ENCODE results near the gene ABCG4.
"Not testable (repeated sequence)": the region's sequence is repeated elsewhere in the genome, so short reads cannot be mapped to it uniquely, and the experiment has no call there.

ABCG4 gene

DNA sequence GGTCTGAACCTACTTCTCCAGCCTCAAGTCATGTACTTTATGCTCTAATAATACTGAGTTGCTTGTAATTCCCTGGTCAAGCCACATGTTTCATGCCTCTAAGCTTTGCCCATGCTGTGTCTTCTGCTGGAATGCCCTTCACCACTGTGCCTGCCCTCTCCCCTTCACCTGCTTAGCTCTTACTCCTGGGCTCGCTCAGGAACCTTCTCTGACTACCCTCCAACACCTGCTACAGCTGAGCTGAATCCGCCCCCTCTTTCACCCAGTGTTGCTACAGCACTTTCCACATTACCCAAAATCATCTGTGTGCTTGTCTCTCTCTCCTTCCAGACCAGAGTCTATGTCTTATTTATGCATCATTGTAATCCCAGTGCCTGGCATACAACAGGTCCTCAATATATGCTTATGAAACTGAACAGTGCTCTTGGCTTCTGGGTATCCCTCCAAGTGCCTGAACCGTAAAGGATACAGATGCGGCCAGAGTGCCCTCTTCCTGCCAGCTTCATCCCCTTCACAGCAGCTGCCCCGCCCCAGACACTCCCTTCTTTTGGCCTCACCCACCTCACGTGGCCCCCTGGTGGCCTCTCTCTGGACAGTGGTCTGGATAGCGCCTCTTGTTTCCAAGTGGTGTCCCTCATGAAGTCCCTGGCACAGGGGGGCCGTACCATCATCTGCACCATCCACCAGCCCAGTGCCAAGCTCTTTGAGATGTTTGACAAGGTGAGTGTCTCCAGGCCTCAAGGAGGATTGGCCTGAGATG is 7.1 kb downstream of the ABCG4 start:
- no peak for DNase-seq

DNA sequence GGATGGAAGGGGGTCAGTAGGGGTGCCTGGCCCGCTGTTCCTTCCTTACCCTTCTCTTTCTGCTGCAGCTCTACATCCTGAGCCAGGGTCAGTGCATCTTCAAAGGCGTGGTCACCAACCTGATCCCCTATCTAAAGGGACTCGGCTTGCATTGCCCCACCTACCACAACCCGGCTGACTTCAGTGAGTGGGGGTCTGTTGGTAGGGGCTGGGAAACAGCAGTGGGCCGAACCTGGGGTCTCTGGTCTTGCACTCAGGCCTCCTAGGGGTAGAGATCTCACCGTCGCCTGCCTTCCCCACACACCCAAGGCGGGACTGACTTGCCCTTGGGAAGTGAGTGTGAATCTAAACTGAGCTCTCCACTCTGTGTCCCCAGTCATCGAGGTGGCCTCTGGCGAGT is 7.6 kb downstream of the ABCG4 start:
- DNase-seq: no peak

DNA sequence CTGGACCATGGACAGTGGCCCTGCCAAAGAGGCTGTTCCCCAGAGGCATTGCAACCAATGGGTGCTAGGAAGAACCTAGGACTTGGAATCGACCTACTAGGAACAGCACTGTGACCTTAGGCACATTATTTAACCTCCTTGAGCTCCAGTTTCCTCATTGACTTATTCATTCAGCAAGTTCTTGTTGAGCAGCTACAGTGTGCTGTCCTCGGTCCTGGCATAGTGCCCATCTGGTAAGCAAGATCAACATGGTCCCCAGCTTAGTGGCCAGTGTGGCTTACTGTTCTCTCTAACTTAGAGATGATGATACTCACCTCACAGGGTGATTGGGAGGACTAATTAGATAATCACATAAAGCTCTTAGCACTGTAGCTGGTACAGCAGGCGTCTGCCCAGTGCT is 8.2 kb downstream of the ABCG4 start:
- no peak for DNase-seq

DNA sequence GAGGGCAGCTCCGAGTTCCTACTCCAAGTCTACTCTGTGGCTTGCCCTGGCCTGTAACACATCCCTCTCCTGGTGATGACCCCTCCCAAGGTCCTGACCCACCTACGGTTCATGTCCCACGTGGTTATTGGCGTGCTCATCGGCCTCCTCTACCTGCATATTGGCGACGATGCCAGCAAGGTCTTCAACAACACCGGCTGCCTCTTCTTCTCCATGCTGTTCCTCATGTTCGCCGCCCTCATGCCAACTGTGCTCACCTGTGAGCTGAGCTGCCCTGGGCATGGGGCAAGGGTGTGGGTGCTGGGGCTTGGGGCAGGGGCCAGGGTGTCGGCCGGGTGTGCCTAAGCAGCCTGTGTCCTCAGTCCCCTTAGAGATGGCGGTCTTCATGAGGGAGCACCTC is 9.6 kb downstream of the ABCG4 start:
- no peak for DNase-seq

DNA sequence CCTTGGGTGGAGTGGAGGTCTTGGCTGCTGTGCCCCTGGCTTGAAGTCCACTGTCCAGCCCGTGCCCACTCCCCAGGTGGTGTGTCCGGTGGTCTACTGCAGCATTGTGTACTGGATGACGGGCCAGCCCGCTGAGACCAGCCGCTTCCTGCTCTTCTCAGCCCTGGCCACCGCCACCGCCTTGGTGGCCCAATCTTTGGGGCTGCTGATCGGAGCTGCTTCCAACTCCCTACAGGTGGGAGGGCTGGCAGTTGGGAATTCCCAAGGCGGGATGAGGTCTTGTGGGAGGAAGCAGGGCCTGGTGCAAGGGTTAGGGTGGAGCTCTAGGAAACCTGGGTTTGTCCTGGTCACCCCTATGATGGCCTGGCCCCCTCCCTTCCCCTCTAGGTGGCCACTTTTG is 11.3 kb downstream of the ABCG4 start:
- DNase-seq: no peak

DNA sequence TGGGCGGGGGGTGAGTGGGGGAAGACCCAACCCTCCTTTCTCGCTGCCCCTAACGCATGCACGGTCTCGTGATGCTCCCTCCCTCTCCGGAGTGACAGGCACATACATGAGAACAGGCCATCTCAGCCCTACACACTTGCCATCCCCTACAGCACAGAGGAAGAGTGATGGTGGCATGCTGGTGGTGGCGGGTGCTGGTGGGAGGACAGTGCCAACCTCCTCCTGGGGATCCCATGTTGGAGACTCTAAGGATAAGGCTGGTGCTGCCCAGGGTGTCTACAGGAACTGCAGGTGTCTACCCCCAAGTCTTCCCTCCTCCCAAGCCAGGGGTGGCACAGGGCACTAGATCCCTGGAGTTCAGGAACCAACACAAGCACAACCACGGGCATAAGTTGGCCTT is 13.0 kb downstream of the ABCG4 start:
- DNase-seq: no peak

DNA sequence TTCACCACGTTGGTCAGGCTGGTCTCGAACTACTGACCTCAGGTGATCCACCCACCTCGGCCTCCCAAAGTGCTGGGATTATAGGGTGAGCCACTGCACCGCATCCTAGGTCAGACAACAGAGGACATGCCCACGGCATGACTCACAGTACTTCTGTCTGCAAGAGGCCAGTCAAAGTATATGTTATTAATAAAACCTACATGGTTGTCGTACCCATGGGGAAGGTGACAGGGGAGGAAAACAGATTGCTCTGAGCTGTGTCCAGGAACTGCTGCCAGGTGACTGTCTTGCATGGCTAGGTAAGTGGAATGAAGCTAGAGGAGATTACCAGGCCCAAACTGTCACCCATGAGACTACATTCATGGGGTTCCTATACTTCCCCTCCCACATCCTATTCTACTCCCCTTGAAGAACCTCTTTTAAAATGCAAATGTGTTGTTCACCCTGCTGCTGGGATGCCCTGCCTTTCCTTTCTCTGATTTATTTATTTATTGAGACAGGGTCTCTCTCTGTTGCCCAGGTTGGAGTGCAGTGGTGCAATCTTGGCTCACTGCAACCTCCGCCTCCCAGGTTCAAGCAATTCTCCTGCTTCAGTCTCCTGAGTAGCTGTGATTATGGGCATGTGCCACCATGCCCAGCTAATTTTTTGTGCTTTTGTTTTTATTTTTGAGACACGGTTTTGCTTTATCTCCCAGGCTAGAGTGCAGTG is 17.7 kb downstream of the ABCG4 start:
- no peak for DNase-seq

DNA sequence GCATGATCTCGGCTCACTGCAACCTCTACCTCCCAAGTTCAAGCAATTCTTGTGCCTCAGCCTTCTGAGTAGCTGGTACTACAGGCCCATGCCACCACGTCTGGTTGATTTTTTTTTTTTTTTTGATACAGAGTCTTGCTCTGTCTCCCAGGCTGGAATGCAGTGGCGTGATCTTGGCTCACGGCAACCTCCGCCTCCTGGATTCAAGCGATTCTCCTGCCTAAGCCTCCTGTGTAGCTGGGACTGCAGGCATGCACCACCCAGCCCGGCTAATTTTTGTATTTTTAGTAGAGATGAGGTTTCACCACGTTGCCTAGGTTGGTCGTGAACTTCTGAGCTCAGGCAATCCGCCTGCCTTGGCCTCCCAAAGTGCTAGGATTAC is 18.2 kb downstream of the ABCG4 start:
- not testable (repeated sequence) for DNase-seq

DNA sequence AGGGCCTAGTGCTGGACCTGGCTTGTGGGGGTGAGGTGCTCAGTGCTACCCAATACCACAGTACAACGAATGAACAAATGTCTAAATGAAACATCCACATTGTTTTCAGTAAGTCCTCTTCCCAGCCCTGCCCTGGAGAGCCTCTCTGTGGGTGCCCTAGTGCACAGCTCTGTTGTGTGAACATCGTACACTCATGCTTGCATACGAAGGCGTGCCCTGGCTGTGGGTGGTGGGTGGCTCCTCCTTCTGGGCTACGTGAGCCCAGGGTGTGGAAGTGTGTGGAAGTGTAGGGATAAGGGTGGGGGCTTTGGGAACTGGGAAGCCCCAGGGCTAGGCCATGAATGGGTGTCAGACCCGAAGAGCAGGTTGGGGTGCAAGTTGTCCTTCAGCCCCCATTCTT is 19.1 kb downstream of the ABCG4 start:
- no peak for DNase-seq

DNA sequence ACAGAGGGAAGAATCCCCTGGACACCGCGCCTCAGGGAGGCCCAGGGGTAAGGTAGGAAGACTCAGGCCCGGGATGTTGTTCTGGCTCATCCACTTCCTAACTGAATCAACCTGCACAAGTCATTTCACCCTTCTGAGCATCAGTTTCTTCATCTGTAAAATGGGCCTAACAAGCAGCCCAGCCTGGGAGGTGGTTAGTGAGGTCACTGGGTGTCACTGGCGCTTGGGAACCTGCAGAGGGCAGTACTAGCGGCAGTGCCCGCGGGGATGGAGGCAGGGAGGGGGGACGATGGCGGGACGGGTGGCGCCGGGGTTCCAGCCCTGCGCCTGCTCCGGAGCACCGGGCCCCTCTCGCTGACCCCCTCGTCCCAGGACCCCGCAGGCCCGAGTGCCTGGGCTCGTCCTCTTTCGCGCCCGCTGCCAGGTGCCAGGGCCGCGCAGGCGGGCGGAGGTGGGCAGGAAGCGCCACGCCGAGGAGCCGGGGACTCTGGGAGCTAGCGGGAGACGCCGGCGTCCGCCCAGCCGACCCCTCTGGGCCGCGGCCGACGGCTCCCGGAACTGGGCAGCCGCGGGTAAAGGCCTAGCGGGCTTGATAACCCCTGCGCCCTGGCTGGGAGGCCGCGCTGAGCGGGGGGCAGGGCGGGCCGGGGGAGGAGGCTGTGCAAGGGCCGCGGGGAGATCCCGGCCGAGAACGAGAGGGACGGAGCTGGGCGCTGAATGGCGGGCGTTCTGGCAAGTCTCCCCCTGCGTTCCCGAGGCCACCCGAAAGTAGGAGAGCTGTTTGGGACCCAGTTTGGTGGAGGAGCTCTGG is 19.8 kb downstream of the ABCG4 start, which contains the start of gene NLRX1:
Gene NLRX1 (plus strand): TSS at position 255 of the 811 bp plus-strand sequence. CDS start 2,679 bp downstream, outside the sequence.
- DNase-seq: no peak

DNA sequence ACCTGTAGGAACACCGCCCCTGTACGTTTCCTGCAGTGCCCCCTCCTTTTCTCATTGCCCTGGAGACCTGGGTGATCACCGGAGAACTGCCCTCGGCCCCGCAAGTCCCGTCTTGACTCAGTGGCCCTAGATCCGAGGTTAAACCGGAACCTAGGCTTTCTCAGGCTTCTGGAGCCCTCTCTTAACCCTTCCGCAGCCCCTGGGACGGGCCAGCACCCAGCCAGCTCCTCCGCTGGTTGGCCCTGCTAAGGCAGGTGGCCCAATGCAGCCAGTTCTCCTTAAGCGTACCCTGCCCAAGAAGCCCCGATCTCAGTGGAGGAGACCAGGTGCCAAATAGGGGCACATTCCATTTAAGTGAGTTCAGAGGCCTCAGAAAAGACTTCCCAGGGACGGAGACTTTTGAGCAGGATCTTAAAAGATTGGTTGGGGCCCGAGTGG is 20.4 kb downstream of the ABCG4 start:
- DNase-seq: no peak

DNA sequence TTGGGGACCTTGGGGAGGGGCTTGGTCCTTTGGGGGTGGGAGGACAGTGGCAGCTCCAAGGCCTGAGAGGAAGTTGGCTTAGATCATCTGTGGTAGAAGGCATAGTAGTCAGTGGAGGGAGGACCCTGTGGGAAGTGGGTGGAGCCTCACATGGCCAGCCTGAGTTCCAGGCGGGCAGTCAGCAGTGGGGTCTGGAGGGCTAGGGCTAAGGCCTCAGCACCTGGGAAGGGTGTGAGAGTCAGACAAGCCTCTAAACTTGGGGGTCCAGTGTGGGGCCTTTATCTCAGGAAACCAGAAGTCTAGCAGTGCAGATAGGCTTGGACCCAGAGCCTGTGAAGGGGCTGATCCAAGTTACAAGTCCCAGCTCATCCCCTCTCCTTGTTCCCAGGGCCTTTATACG is 23.7 kb downstream of the ABCG4 start:
- no peak for DNase-seq

DNA sequence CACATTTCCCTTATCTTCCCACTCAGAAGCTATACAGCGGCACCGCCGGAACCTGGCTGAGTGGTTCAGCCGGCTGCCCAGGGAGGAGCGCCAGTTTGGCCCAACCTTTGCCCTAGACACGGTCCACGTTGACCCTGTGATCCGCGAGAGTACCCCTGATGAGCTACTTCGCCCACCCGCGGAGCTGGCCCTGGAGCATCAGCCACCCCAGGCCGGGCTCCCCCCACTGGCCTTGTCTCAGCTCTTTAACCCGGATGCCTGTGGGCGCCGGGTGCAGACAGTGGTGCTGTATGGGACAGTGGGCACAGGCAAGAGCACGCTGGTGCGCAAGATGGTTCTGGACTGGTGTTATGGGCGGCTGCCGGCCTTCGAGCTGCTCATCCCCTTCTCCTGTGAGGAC is 24.6 kb downstream of the ABCG4 start:
- no peak for DNase-seq

DNA sequence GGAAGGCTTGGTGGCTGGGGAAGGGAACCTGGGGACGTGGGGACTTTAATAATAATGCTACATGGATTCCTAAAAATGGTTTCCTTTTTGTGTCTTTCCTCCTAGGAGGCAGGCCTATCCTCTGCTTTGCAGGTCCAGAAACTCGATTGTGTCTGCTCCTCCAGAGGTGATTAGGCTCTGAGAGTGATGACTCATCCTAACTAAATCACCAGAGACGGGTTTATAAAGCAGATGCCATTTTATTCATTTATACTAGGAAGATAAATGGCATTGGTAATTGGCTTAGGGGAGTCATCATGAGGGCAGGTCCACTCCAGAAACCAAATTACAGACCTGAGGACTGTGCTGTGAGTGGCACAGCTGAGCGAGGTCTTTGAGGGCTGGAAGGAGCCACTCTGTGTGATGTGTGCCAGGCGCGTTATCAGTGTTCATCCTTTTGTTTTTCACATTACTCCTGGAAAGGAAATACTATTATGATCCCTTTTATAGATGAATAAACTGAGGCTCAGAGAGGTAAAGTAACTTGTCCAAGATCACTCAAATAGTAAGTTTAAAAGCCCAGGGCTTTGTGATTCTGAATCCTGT is 26.7 kb downstream of the ABCG4 start:
- peak; percentile 31 for DNase-seq

DNA sequence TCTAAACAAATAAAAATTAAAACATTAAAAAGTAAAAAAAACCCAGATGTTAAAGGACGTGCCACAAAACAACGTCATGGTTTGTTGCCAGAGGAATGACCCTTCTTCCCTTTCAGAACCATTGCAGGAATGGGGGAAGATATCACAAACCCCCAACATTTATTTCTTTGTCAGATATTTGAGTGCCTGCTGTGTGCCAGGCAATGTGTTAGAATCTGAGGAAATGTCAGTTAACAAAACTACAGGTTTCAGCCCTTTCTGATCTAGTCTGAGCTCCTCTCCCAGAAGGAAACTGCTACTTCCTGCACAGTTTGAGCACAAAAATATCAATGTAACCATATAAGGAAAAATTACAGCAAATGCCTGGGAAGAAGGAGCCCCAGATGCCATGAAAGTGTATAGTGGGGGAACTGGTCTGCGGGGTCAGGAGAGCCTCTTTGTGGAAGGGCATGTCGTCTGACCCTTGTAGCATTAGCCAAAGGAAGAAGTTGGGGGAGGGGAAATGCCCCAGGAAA is 29.4 kb downstream of the ABCG4 start:
- no peak for DNase-seq

DNA sequence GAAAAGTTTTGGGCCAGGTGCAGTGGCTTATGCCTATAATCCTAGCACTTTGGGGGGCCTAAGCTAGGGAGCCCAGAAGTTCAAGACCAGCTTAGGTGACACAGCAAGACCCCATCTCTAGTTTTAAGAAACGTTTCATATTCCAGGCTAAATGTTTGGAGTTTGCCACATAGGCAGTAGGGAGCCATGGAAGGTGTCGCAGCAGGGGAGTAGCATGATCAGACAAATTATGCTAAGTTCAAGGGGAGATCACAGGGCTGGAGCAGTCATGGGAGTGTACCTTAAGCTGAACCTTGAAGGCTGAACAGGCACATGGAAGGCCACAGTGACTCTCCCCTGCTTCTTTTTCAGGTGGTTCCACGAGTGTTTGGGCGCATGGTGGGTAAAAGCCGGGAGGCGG is 30.5 kb downstream of the ABCG4 start:
- DNase-seq: no peak

DNA sequence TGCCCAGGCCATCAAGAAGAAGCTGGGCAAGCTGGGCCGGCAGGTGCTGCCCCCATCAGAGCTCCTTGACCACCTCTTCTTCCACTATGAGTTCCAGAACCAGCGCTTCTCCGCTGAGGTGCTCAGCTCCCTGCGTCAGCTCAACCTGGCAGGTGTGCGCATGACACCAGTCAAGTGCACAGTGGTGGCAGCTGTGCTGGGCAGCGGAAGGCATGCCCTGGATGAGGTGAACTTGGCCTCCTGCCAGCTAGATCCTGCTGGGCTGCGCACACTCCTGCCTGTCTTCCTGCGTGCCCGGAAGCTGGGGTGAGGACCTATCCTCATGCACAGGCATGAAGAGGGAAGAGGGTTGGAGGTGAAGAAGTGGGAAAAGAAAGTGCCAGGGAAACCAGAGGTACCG is 31.1 kb downstream of the ABCG4 start:
- DNase-seq: no peak

DNA sequence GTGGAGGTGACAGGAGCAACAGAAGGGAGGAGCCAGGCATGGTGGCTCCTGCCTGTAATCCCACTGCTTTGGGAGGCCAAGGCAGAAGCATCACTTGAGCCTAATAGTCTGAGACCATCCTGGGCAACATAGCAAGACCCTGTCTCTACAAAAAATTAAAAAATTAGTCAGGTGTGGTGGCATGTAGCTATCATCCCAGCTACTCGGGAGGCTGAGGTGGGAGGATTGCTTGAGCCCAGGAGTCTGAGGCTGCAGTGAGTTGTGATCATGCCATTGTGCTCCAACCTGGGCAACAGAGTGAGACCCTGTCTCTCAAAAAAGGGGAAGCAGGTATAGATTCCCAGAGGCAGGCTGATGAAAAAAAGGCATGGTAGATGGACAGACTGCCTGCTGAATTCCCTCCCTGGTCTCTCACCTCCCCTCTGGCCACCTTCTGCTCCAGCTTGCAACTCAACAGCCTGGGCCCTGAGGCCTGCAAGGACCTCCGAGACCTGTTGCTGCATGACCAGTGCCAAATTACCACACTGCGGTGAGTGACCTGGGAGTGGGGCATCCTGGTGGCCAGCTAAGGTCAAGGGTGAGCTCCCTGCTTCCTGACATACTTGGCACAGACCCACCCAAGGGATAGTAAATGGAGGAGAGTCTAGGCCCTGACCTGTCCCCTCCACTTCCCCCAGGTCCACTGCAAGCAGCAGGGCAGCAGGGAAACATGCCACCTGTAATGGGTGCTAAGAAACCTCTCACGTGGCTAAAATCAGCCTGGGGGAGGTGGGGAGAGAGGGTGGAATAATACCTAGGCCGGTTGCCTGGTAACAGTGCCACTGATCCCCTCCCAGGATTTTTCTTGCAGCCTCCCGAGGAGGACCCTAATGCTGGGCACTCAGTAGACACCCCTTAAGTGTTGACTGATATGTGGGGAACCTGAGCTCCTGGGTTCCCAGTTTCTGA is 32.2 kb downstream of the ABCG4 start:
- no peak for DNase-seq

DNA sequence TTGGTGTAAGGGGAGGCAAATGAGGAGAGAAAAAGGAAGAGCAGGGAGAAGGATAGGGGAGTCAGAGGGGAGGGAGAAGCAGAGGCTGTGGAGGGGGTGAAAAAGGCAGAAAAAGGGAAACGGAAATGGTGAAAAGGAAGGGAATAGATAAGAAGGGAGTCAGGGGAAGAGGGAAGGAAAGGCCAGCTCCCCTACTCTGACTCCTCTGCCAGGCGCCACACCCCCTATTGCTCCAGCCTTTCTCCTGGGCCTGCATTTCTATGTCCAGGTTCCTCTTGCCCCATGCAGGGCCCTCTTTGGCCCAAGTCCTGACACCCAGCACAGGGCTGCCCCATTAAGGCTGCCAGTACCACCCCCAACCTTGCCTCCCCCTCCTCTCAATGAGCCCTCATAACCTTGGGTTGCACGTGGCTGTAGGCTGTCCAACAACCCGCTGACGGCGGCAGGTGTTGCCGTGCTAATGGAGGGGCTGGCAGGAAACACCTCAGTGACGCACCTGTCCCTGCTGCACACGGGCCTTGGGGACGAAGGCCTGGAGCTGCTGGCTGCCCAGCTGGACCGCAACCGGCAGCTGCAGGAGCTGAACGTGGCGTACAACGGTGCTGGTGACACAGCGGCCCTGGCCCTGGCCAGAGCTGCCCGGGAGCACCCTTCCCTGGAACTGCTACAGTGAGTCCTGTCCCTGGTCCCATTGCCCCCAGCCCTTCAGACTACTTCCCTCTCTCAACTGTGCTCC is 33.0 kb downstream of the ABCG4 start:
- no peak for DNase-seq

DNA sequence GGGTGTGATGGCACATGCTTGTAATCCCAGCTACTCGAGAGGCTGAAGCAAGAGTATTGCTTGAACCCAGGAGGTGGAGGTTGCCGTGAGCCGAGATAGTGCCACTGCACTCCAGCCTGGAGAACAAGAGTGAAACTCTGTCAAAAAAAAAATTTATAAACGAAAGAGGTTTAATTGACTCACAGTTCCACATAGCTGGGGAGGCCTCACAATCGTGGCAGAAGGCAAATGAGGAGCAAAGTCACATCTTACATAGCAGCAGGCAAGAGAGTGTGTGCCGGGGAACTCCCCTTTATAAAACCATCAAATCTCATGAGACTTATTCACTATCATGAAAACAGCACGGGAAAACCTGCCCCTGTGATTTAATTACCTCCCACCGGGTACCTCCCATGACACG is 35.5 kb downstream of the ABCG4 start:
- not testable (repeated sequence) for DNase-seq

DNA sequence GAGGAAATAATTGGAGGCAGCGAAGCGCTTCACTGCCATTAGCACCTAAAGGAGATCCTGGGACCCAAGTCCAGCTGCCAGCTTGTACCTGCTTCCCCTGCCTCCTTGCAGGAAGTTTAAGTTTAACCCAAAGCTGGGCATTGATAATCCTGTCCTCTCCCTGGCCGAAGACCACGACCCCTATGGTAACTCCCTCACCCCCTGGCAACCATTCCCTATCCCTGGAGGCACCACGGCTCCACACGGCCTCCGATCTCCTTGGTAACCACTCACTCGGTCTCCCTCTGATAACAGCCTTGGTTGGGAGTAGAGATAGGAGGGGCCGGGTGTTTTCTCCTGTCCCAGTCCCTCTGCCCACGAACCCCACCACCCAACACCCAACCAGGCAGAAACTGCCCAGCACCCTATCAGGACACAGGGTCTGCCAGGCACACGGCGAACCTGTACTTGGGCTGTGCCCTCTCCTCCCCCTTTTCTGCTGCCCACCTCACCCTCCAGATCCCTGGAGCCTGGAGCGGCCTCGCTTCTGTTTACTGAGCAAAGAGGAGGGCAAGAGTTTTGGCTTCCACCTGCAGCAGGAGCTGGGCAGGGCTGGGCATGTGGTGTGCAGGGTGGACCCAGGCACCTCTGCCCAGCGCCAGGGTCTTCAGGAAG is 37.3 kb downstream of the ABCG4 start:
- DNase-seq: no peak
